DMS 273 (cell line): ENCODE data around the gene SFXN2.
A peak's percentile ranks its signal among the peaks of the same experiment; 100 is the strongest.
"Not testable (repeated sequence)": the region's sequence is repeated elsewhere in the genome, so short reads cannot be mapped to it uniquely, and the experiment has no call there.

Source experiments
- DNase-seq: peaks from one replicate; lab custom pipeline; 2025; ENCODE audit not compliant: unreplicated experiment; lab: John Stamatoyannopoulos, UW

The SFXN2 gene

DNA sequence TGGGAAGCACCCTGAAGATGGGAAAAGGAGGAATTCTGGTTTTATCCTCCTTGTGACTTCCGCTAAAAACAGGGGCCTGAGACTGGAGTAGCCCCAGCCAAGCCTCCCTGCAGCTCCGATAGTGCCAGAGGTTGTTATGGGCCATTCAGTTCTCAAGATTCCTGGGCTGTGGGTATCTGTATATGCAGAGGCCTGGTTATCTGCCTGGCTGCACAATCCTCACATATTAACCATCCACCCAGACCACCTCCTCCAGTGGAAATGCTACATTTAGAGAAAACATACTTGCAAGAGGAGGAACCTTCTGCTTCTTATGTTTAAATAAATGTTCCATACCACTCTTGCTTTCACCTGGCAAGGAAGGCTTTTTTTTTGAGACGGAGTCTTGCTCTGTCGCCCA, 34.8 kb upstream of the SFXN2 start:
- DNase-seq = no peak

DNA sequence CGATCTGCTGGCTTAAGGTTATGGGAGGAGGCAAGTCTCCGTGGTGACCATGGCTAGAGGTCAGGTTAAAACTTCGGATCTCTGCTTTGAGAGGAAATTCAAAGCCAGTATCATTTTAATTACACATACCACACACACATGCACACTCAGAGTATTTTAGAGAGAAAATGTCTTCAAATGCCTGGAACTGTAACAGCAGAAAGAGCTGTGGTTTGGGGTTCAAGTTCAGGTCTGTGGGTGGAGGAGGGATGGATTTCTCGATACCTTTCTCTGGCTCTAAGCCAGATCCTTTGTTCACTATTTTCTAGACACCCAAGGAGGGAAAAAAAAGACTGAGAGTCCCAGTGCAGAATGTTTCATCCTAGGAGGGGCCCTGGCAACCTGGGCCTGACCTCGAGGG, 32.7 kb upstream of the SFXN2 start:
- DNase-seq = no peak

DNA sequence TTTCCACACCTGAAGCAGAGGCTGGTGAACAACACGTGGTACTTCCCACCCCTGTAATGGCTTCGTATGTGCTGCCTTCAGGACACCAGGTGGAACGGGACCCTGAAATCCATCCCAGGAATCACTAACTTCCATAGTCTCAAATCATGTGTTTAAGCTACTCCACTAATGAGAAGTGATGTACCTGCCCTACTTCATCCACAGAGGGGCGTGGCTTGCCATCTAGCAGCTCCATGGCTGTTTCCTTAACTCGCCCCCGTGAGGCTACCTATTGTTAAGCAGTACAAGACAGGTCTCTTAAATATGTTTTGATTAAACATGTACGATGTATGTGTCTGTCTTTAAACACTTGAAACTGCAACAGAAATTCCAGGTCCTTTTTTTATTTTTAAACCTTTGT, 32.0 kb upstream of the SFXN2 start:
- DNase-seq = no peak

DNA sequence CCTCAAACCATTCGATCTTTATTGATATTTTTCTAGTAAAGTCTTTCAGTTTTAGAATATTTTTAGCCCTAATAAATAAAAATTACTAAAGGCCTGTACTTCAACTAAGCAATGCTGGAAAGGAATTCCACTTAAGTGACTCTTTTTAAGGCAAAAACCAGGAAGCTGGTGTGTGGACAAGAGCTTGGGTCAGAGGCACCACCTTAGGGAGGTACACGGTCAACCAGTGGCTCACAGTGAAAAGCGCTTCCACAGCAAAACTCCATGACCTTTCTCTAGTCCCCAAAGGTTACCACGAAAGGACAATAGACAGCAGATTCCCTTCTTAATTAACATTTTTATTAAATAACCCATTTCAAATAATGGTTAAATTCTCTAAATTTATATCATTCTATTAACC, 31.5 kb upstream of the SFXN2 start:
- DNase-seq = no peak

DNA sequence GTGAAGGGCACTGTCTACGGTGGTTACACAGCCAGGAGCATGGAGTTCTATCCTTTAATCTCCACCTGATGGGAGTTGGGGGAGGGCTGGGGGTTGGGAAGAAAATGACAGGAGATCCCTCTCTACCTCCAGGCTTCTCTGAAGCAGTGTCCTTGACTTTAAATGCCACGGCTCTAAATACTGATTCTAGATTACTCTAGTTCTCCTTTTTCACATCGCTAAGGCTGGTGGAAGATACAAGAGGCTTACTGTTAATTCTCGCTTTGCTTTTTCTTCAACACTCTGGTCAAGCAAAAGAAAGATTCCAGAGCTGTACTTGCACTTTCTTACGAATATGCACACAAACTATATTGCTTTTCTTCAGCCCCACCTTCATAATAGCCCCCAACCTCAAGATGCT, 30.7 kb upstream of the SFXN2 start:
- DNase-seq = no peak

DNA sequence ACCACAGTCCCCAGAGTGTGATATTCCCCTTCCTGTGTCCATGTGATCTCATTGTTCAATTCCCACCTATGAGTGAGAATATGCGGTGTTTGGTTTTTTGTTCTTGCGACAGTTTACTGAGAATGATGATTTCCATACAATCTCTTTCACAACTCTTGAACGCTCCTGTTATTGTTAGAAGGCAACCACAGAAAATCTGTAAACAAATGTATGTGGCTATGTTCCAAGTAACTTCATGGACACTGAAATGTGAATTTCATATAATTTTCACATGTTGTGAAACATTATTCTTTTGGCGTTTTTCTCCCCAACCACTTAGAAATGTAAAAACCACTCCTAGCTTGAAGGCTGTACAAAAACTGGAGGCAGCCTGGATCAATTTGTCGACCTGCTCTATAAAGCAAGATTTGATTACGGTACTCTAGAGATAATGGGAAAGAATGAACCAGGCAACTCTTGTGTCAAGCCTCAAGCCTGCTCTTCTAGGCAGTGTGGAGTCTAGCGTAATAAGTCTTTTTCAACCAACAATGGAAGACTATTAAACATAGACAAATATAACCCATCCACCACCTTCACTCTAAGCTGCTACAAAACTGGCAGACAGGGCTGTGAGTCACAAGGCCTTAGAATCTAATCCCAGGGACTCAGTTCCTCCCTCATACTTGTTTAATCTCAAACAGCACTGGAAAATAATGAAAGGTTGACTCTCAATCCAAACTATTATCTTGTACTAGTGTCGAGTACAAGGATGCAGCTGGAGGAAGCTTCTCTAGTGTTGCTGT, 23.0 kb upstream of the SFXN2 start:
- no peak for DNase-seq

DNA sequence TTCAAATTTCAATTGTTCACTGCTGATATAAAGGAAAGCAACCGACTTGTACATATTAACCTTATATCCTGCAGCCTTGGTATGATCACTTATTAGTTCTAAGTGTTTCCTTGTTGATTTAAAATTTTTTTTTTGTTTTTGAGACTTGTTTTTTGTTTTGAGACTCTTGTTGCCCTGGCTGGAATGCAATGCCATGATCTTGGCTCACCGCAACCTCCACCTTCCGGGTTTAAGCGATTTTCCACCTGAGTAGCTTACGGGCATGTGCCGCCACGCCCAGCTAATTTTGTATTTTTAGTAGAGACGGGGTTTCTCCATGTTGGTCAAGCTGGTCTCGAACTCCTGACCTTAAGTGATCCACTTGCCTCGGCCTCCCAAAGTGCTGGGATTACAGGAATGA, 19.0 kb upstream of the SFXN2 start:
- not testable (repeated sequence) for DNase-seq

DNA sequence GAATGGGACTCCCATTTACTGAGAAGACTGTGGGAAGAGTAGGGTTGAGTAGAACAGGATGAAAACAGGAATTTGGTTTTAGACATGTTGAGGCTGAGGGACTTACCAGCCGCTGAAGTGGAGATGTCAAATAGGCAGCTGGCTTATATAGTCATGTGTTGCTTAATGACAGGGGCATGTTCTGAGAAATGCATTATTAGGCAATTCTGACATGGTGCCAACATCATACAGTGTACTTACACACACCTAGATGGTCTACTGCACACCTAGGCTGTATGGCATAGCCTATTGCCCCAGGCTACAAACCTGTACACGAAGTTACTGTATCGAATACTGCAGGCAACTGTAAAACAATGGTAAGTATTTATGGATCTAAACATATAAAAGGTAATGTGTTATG, 17.7 kb upstream of the SFXN2 start:
- no peak for DNase-seq

DNA sequence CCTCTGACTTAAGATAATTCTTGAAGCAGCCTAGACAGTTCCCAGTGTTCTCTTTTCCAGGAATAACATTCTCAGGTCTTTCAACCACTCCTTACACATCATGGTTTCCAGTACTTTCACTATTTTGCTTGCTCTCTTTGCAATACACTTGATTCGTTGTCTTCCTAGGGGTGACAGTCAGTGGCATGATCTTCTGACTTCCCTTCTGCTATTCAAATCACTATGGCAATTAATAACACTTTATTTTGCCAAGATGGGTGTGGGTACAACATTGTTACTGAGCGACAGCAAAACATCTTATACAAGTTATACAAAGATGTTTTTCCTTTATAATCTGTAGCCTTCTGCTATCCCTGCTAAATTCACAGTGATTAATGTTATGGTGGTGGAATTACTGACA, 15.5 kb upstream of the SFXN2 start:
- DNase-seq = no peak

DNA sequence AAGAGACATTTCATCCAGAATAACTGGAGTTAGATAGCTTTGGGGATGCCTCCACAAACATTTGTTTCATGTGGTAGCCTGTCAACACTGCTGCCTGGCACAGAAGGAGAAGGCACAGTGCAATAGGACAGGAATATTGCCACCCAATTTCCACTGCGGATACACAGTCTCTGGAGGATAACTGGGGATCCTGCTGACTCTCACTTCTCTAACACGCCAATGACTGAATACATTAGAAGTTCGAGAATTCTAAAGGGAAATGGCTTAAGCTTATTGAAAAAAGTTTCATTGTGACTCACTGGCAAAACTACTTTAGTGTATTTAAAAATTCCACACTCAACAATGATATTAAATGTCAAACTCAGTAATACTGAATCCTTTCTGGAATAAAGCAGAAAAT, 13.2 kb upstream of the SFXN2 start:
- no peak for DNase-seq

DNA sequence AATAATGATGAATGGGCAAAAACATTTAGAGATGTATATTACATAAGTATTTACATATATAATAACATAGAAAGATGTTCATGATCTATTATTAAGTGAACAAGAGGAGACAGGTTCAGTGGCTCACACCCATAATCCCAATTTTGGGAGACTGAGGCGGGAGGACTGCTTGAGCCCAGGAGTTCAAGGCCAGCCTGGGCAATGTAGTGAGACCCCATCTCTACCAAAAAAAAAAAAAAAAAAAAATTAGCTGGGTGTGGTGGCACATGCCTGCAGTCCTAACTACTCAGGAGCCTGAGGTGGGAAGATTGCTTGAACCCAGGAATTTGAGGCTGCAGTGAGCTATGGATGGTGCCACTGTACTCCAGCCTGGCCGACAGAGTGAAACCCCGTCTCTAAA, 12.6 kb upstream of the SFXN2 start:
- DNase-seq = no peak

DNA sequence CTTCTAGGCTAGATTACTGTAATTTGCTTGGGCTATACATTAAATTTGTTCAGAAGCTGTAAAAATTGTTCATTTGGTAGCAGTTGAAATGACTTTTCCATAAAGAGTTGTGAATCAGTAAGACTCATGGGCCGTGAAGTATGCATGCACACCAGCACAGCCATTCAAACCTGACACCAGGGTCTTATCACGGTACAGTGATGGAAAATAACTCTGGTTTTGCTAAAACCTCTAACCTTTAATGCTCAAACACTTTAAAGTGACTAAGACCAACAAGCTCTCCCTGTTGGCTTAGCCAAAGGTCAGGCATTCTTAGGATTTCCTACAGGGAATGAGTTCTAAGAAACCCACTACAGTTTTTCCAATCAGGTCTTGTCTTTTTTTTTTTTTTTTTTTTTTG, 11.7 kb upstream of the SFXN2 start:
- DNase-seq = no peak

DNA sequence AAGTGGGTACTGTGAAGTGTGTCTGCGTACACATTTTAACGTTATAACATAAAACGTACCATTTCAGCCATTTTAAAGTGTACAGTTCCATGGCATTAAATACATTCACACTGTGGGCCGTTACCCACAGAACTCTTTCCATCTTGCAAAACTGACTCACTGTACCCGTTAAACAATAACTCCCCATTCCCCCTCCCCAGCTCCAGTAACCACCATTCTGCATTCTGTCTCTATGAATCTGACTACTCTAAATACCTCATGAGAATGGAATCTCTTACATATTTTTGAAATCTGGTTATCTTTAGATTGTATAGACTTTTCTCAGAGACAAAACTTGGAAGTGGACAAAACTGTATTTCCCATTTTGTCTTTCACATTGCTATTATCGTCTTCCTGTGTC, 9.5 kb upstream of the SFXN2 start:
- DNase-seq = no peak

DNA sequence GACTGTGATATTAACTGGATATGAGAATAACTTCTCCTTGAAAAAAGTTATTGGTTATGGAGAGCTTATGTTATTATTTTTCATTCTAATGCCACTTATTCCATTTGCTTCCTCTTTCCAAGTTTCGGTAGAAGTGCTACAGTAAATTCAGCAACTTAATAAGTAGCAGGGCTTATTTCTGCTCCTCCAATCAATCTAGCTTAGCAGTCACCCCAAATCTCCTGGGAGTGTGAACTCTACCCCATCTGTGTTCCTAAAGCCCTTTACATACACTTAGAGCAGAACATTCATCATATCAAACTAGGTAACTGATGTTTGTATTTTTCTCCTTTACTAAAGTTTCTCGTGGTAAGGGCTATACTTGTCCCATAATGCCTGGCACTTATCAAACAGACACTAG, 8.9 kb upstream of the SFXN2 start:
- no peak for DNase-seq

DNA sequence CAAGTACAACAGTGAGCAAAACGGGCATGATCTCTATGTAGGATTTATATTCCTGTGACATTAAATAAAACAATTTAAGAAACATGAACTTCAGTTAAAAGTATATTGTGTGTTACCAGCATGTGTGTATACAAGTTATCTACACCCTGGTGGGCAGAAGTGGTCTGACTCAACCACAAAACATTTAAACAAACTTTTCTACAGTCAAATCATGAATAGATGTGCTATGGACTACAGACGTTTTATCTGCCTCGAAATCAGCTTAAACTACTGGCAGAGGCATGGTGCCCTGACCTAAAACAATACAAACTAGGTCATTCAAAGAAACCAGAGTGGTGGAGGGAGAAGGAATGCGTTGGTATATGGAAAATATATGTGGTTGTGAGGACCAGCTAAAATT, 3.8 kb upstream of the SFXN2 start:
- peak; percentile 8 for DNase-seq

DNA sequence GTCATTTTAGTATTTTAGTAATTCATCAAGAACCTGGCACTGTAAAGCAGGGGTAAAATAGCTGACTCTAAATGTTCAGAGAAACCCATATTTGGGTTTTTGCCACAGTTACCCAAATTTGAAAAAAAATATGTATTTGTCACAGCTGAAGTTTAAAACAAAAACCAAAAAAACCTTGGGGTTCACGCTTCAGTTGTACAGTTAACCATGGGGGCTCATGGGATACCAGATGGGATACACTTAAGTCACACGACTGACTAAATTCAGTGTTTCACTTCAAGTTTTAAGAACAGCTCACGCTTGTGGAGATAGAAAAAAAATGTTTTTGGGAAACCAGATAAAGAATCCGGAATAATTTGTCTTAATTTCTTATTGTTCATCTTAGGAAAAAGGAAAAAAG, 2.3 kb upstream of the SFXN2 start:
- DNase-seq = no peak

DNA sequence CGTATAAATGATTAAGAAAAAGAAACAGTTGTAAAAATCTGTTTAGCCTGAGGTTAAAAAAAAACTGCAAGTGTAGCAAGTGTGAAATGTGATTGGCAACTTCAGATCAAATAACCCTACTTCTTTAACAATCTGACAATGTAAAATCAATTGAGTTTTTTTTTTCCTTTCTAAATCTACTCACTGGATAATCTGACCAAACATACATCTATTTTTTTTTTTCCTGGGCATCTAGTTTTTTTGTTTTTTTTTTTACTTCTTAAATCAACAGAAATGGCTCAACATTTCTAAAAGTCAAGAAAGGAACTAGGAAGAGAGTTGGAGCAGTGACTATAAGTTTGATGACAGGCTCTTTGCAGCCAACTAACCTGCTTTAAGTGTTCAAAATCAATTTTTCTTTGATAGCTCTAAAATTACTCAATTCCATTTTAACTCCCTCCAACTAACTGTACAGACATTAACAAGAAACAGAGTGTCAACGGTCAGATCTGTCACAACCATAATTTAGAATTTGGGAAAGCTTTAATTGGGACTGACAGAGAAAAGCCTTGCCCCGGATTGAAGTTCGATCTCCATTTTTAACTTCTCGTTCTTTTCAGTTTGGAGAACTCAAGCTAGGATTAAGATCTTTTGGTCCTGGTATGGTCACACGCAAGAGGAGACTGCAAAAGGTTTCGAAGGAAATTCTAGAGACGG, 1.4 kb upstream of the SFXN2 start:
- peak; percentile 37 for DNase-seq

DNA sequence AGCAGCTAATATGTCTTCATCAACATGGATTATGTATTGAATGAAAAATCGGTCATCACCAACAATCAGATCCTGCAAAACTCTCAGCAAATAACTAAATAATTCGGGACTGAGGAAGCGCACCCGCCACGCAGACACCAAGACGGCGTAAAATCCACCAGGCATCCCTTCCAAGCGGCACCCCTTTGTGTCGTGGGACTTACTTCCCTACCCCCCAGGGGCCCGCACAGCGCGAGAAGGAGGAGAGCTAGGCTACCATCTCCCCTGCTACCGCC, 960 bp upstream of the SFXN2 start:
- DNase-seq = no peak

DNA sequence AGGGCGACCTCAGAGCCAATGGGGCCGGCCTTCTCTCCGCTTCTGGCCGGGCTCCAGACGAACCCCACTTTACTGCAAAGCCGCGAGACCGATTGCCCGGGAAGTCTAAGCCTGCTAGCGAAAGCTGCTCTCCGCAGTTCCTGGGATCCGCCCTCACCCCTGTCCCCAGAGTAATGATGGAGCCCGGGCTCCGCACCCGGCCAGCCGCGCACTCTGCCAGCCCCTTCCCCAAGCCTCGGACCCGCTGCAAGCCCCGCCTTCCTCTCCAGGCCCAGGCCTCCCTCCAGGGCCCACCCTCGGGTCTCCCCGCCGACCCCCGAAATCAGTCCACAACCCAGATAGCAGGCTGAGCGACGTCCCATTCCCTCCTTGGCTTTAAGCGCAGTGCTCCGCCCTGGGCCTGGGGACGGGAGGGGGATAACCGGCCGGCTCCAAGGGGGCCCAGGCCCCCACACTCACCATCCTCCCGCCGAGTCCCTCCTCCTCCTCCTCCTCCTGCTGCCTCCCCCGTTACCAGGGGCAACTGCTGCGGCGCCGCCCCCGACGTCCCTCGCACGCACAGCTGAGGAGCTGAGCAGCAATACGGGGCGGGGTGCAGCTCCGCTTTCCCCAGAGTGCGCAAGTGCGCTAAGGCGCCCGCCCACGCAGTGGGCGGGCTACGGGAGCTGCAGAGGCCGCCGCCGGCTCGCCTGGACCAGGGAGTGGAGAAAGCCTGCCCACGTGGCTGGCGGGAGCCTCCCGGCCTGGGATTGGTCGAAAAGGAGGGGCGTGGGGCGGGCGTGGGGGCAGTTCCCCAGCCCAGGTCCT, 419 bp upstream of the SFXN2 start, which contains the start of gene ARL3:
Gene ARL3, minus strand, starts transcription at position 584 of the 807 bp plus-strand sequence. Its CDS starts 122 bp downstream, at position 462.
- peak; percentile 99 for DNase-seq

DNA sequence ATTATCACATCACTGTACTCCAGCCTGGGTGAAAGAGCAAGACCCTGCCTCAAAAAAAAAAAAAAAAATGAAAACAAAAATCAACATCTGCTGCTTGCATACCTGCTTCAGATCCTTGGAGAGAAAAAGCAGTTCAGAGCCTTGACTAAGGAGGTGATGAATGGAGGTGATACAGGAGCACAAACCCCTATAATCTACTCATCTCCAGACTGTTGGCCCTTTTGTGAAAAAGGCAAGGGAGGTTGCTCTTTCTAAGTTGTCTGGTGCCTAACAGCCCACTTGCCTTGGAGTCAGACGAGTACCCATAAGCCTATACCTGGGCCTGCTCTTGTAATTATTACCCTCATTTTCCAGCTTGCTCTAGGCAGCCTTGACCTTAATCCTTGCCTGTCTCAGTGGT, 1.4 kb downstream of the SFXN2 start:
- DNase-seq = no peak

DNA sequence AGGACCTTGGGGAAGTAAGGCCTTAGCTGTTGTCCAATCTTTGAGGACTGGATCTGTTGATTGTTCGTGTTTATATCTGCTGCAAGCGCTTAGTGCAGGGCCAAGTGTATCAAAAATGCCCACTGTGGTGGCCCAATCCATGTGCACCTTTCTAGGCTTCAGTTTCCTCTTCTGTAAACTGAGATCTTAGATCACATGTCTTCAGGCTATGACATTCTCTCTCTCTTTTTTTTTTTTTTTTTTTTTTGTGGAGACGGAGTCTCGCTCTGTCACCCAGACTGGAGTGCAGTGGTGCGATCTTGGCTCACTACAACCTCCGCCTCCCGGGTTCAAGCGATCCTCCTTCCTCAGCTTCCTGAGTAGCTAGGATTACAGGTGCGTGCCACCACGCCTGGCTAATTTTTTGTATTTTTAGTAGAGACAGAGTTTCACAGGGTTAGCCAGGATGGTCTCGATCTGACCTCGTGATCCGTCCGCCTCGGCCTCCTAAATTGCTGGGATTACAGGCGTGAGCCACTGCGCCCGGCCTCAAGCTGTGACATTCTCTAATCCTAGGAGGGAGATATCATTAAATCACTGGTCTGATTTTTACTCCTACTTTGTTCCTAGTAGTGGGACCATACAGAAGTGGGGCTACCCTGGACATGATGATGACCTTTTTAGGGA, 2.6 kb downstream of the SFXN2 start:
- DNase-seq = not testable (repeated sequence)

DNA sequence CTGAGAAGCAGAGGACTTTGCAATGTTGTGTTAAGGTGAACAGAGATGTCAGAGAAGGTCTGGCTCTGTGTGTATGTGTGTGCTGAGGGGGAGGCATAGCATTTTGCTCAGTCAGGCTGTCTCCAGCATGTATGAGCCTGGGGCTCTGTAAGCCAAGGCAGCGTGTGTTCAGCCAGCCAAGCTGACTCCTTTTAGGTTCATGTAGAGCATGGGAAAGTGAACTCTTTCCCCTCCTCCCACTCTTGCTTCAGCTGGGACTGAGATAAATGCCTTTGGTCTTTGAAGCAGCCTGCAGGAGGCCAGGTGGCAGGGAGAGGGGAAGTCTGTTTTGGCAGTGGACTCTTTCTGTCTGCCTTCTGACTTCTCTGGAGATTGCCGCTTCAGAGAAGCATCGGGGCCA, 3.8 kb downstream of the SFXN2 start:
- peak; percentile 58 for DNase-seq
